Measurements from ENCODE around the gene VWA2.

VWA2 gene

GRCh38 chr10:114306116-114306973, 67.3 kb downstream of the VWA2 start:
- Mint-ChIP-seq H3K36me3 (ENCODE audit: low read depth) (no peaks in the 10 kb centered on the region), H3K4me3 (no peak overlapping the region), H3K4me1 (ENCODE audit: low read depth) (peaks cover 10% of the 10 kb centered on the region), H3K27me3 (ENCODE audit: low read depth) (no peaks in the 10 kb centered on the region), H3K27ac (no peak overlapping the region), H3K9me3 (no peaks in the 10 kb centered on the region)

DNA sequence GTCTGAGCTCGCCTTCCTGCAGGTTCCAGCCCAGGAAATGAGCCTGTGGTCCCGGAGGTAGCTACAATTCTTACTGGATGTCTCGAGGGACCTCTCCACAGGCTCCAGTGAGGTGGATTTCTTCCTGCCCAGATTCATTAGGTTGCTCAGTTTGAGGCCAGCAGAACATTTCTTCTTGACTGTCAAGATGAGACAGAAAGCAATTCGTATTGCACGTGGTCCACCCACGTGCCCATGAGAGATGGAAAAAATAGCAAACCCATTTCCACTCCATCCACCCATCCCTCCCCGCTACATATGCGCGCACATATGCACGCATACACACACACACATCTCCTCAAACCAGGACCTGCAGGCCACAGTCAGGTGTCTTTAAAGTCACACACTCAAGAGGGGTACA, 68.7 kb downstream of the VWA2 start:
- no peaks in the 10 kb centered on the region for H3K9me3 Mint-ChIP-seq
- H3K4me3 Mint-ChIP-seq = no peak overlapping the region
- no peak overlapping the region for H3K27ac Mint-ChIP-seq
- H3K4me1 Mint-ChIP-seq (ENCODE audit: low read depth) = peaks cover 10% of the 10 kb centered on the region
- H3K27me3 Mint-ChIP-seq (ENCODE audit: low read depth) = no peaks in the 10 kb centered on the region
- H3K36me3 Mint-ChIP-seq (ENCODE audit: low read depth) = no peaks in the 10 kb centered on the region

GRCh38 chr10:114308531-114309363, 69.7 kb downstream of the VWA2 start:
- no peaks in the 10 kb centered on the region for H3K9me3 Mint-ChIP-seq

DNA sequence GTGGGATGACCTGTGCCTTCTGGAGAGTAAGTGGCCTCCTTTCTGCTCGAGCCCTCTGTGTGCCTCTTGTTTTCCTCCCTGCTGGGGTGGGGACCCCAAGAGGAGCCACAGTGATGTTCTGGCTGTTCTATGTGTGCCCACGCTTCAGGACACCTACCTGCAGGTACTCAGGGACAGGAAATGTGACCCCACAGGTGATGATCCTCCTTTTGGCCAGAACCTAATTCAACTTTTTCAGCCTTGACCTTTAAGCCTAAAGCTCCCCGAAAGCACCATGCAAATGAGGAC, 70.3 kb downstream of the VWA2 start:
- H3K27me3 Mint-ChIP-seq (ENCODE audit: low read depth) = no peaks in the 10 kb centered on the region
- no peak overlapping the region for H3K4me3 Mint-ChIP-seq
- no peaks in the 10 kb centered on the region for H3K36me3 Mint-ChIP-seq (ENCODE audit: low read depth)
- H3K9me3 Mint-ChIP-seq = no peaks in the 10 kb centered on the region
- no peak overlapping the region for H3K27ac Mint-ChIP-seq
- H3K4me1 Mint-ChIP-seq (ENCODE audit: low read depth) = peaks cover 2% of the 10 kb centered on the region

More at GRCh38 chr10:114308531-114309363, 69.7 kb downstream of the VWA2 start:
- Mint-ChIP-seq H3K27me3 (ENCODE audit: low read depth) (no peaks in the 10 kb centered on the region), H3K4me1 (ENCODE audit: low read depth) (peaks cover 8% of the 10 kb centered on the region), H3K36me3 (ENCODE audit: low read depth) (no peaks in the 10 kb centered on the region), H3K4me3 (no peak overlapping the region), H3K27ac (no peak overlapping the region)

- H3K4me1 Mint-ChIP-seq (ENCODE audit: low read depth) = no peaks in the 10 kb centered on the region
- no peak overlapping the region for H3K4me3 Mint-ChIP-seq
- no peaks in the 10 kb centered on the region for H3K27me3 Mint-ChIP-seq (ENCODE audit: low read depth)
- H3K9me3 Mint-ChIP-seq = no peaks in the 10 kb centered on the region
- H3K36me3 Mint-ChIP-seq (ENCODE audit: low read depth) = no peaks in the 10 kb centered on the region
- no peak overlapping the region for H3K27ac Mint-ChIP-seq
These were observed 71.3 kb downstream of the VWA2 start for GRCh38 chr10:114310346-114310745.

DNA sequence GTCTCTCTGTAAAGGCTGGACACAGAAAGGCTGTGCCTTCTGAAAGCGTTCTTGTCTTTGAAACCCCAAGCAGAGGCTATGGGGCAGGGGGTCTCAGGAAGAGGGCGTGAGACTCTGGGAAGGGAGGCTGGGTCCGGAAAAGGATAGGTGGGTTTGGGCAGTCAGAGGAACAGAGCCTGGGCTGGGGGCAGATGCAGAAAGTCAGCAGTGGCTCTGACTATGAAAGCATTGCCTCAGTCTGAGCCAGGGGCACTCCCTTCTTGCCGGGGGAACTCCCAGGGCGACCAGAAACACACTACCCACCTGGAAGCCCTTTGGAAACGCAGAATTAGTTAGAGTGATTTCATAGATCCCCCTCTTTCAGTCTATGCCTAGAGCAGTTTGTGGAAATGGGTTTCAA, 72.0 kb downstream of the VWA2 start:
- Mint-ChIP-seq H3K36me3 (ENCODE audit: low read depth) (no peaks in the 10 kb centered on the region), H3K27me3 (ENCODE audit: low read depth) (no peaks in the 10 kb centered on the region), H3K4me3 (no peak overlapping the region), H3K4me1 (ENCODE audit: low read depth) (no peaks in the 10 kb centered on the region), H3K9me3 (no peaks in the 10 kb centered on the region), H3K27ac (no peak overlapping the region)

DNA sequence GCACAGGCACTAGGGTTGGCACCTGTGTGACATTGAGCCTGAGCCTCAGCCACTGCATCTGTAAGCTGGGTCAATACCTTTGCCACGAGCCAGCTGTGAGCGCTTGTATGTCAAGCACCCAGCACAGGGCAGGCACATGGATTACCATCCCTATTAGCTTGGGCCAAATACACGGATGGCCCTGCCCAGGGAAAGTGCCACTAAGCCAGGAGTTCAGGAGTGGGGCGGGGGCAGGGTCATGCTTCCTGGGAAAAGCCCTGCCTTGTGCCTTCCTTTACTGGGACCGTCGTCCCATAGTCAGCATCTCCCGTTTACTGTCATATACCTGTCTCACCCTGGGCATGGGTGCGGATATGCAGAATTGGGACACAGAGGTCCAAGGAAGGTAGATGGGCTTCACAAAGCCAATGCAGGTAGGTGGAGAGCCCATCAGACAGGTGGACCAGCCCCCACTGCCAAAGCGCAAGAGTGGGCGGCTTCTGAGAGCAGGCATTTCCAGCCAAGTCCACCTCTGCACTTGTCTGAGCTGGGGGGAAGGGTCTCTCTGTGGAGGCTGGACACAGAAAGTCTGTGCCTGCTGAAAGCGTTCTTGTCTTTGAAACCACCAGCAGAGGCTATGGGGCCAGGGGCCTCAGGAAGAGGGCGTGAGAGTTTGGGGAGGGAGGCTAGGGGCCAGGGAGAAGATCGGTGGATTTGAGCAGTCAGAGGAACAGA, 72.6 kb downstream of the VWA2 start:
- peaks cover 4% of the 10 kb centered on the region for H3K27me3 Mint-ChIP-seq (ENCODE audit: low read depth)
- H3K4me3 Mint-ChIP-seq = no peak overlapping the region
- H3K9me3 Mint-ChIP-seq = no peaks in the 10 kb centered on the region
- H3K36me3 Mint-ChIP-seq (ENCODE audit: low read depth) = no peaks in the 10 kb centered on the region
- no peaks in the 10 kb centered on the region for H3K4me1 Mint-ChIP-seq (ENCODE audit: low read depth)
- no peak overlapping the region for H3K27ac Mint-ChIP-seq

GRCh38 chr10:114313139-114313538, 74.1 kb downstream of the VWA2 start:
- H3K36me3 Mint-ChIP-seq (ENCODE audit: low read depth) = no peaks in the 10 kb centered on the region

GRCh38 chr10:114313866-114314265, 74.8 kb downstream of the VWA2 start:
- Mint-ChIP-seq H3K27ac (no peak overlapping the region), H3K9me3 (no peaks in the 10 kb centered on the region), H3K4me3 (no peak overlapping the region), H3K36me3 (ENCODE audit: low read depth) (no peaks in the 10 kb centered on the region), H3K4me1 (ENCODE audit: low read depth) (no peaks in the 10 kb centered on the region), H3K27me3 (ENCODE audit: low read depth) (peaks cover 5% of the 10 kb centered on the region)

More at GRCh38 chr10:114313139-114313538, 74.1 kb downstream of the VWA2 start:
- Mint-ChIP-seq H3K27me3 (ENCODE audit: low read depth) (peaks cover 5% of the 10 kb centered on the region), H3K27ac (no peak overlapping the region), H3K9me3 (no peaks in the 10 kb centered on the region), H3K4me1 (ENCODE audit: low read depth) (no peaks in the 10 kb centered on the region), H3K4me3 (no peak overlapping the region)

DNA sequence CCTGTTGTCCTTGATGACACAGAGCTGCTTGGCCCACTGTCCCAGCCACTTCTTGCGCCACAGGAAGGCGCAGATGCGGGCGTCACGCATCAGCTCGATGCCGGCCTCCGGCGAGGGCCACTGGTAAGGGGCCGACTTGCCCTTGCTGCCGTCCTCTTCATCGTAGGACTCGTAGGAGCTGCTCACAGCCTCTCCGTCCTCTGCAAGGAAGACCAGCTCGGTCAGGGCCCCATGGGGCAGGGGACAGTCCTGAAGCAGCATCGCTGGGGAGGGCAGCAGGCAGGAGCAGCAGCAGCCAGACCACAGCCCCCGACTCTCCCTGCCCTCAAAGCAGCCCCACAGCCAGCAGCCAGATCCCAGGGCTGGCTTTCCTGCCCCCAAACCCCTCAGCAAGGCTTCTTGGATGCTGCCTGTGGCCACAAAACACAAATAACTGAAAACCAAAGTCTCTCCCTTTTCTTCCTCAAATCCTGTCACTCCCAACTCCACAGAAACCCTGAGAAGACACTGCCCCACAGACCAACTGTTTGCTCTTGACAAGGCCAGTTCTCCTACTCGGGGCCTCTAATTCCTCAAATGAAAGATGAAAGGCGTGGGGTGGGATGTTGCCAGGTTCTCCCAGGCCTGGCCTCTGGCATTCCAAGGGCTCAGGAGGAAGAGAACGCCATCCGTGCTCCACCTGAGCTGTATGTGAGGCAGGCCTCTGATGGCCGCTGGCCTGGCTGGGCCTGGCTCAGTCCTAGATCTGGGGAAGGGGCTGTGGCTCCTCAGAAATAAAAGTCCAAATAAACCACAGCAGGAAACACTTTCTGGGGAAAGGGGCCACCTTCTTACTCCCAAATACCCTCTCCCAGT, 76.7 kb downstream of the VWA2 start:
- Mint-ChIP-seq H3K27me3 (ENCODE audit: low read depth) (peaks cover 5% of the 10 kb centered on the region), H3K36me3 (ENCODE audit: low read depth) (no peaks in the 10 kb centered on the region), H3K4me1 (ENCODE audit: low read depth) (no peaks in the 10 kb centered on the region), H3K9me3 (no peaks in the 10 kb centered on the region), H3K27ac (no peak overlapping the region), H3K4me3 (no peak overlapping the region)

GRCh38 chr10:114316744-114317143, 77.7 kb downstream of the VWA2 start:
- no peak overlapping the region for H3K27ac Mint-ChIP-seq

GRCh38 chr10:114319406-114320248, 80.6 kb downstream of the VWA2 start:
- Mint-ChIP-seq H3K4me3 (no peak overlapping the region), H3K4me1 (ENCODE audit: low read depth) (no peaks in the 10 kb centered on the region), H3K27ac (no peak overlapping the region), H3K36me3 (ENCODE audit: low read depth) (no peaks in the 10 kb centered on the region), H3K27me3 (ENCODE audit: low read depth) (peaks cover 9% of the 10 kb centered on the region), H3K9me3 (no peaks in the 10 kb centered on the region)

More at GRCh38 chr10:114316744-114317143, 77.7 kb downstream of the VWA2 start:
- Mint-ChIP-seq H3K4me1 (ENCODE audit: low read depth) (no peaks in the 10 kb centered on the region), H3K36me3 (ENCODE audit: low read depth) (no peaks in the 10 kb centered on the region), H3K27me3 (ENCODE audit: low read depth) (peaks cover 5% of the 10 kb centered on the region), H3K9me3 (no peaks in the 10 kb centered on the region), H3K4me3 (no peak overlapping the region)
